A673 (cell line): ENCODE results near the gene PIGU.

Experiments
- CTCF ChIP-seq: fragments of 300-800, 200-600 bp; sonication (generic); conservative IDR thresholded peaks from 2 replicates; pipeline ENCODE4 v1.5.1; 2017; ENCODE audit warnings: low read depth, mild to moderate bottlenecking, antibody characterized with exemption, low read length, moderate library complexity, mixed read lengths
- EZH2 ChIP-seq: fragments of 200-600 bp; sonication (generic); IDR thresholded peaks from 2 replicates; pipeline ENCODE4 v1.6.1; 2017; ENCODE audit warnings: borderline replicate concordance, low read depth, mild to moderate bottlenecking, mixed read lengths, antibody characterized with exemption, low read length; ENCODE audit not compliant: poor library complexity, severe bottlenecking

GRCh38 chr20:34540596-34541263 is 136.2 kb downstream of the PIGU start:
- TF ChIP-seq CTCF (no peak), EZH2 (no peak)
